PC-9 (cell line): Measurements from ENCODE around the gene NRP1. TPM values are rescaled to one million over a fixed set of nuclear protein-coding genes. Genes with fewer than 3 reads are reported as not detected.

Experiments
- BruUV-seq: library from RNA; stranded (reverse); fragments of 400-500 nt; replicated peaks from 2 replicates; lab custom pipeline; 2021; lab: Mats Ljungman, UMichigan
- CTCF ChIA-PET: fragments of 300-600 bp; sonication (Branson Sonifier 250); formaldehyde crosslinking; loops from one replicate; lab custom pipeline; 2022; ENCODE audit warnings: antibody characterized with exemption; lab: Charles Lee
- POLR2A ChIA-PET: fragments of 300-600 bp; sonication (Branson Sonifier 250); formaldehyde crosslinking; loops from one replicate; lab custom pipeline; 2022; ENCODE audit warnings: antibody characterized with exemption; ENCODE audit not compliant: unreplicated experiment; lab: Charles Lee
- DNase-seq, 2 experiments: peaks; one replicate each; pipeline versions ENCODE4 v3.0.0 to v3.0.0-alpha.2; 2015 to 2022; ENCODE audit warnings: mixed read lengths in 1 of 2
- H2AFZ ChIP-seq: fragments of 200-600 bp; sonication (generic); 2 replicates; pipeline ENCODE4 v1.8.1; 2017; ENCODE audit warnings: antibody characterized with exemption
- H3F3A ChIP-seq: fragments of 200-600 bp; sonication (generic); 2 replicates; pipeline ENCODE4 v1.8.1; 2017; ENCODE audit warnings: antibody characterized with exemption, mild to moderate bottlenecking, low read depth; ENCODE audit not compliant: insufficient read depth
- H3K27ac ChIP-seq: fragments of 200-600 bp; sonication (generic); 2 replicates; pipeline ENCODE4 v1.6.1; 2016; ENCODE audit warnings: mixed run types
- H3K27me3 ChIP-seq: fragments of 200-600 bp; sonication (generic); 2 replicates; pipeline ENCODE4 v1.6.1; 2016; ENCODE audit warnings: low read depth, mixed run types; ENCODE audit not compliant: insufficient read depth
- H3K36me3 ChIP-seq: fragments of 200-600 bp; sonication (generic); 2 replicates; pipeline ENCODE4 v1.6.1; 2016; ENCODE audit warnings: low read depth, mixed run types
- H3K4me1 ChIP-seq: fragments of 200-600 bp; sonication (generic); replicated peaks from 2 replicates; pipeline ENCODE4 v1.6.1; 2016; ENCODE audit warnings: mixed run types; ENCODE audit not compliant: insufficient read depth
- H3K4me2 ChIP-seq: fragments of 200-600 bp; sonication (generic); 2 replicates; pipeline ENCODE4 v1.6.1; 2017; ENCODE audit warnings: mixed run types
- H3K4me3 ChIP-seq: fragments of 200-600 bp; sonication (generic); 2 replicates; pipeline ENCODE4 v1.6.1; 2016; ENCODE audit warnings: mixed run types
- H3K79me2 ChIP-seq: fragments of 200-600 bp; sonication (generic); 2 replicates; pipeline ENCODE4 v1.6.1; 2017; ENCODE audit warnings: low read depth, mixed run types
- H3K9me2 ChIP-seq: fragments of 200-600 bp; sonication (generic); 2 replicates; pipeline ENCODE4 v1.8.1; 2017; ENCODE audit warnings: mild to moderate bottlenecking; ENCODE audit not compliant: insufficient read depth
- H3K9me3 ChIP-seq: fragments of 200-600 bp; sonication (generic); 2 replicates; pipeline ENCODE4 v1.8.1; 2016; ENCODE audit warnings: low read depth; ENCODE audit not compliant: insufficient read depth
- H4K20me1 ChIP-seq: fragments of 200-600 bp; sonication (generic); 2 replicates; pipeline ENCODE4 v1.8.1; 2017; ENCODE audit not compliant: insufficient read depth
- CTCF ChIP-seq: fragments of 200-600 bp; sonication (generic); conservative IDR thresholded peaks from 2 replicates; pipeline ENCODE4 v1.6.1; 2017; ENCODE audit warnings: mixed run types, antibody characterized with exemption, mild to moderate bottlenecking, moderate library complexity
- EZH2 ChIP-seq: fragments of 200-600 bp; sonication (generic); IDR thresholded peaks from 2 replicates; pipeline ENCODE4 v1.8.0; 2017; ENCODE audit warnings: antibody characterized with exemption, low read depth
- intact Hi-C: fragments of 100-400 bp; cut with micrococcal nuclease; formaldehyde crosslinking; loops from one replicate; pipeline ENCODE4 v1.10.0; 2022; ENCODE audit not compliant: unreplicated experiment
- total RNA-seq: library from RNA; stranded (reverse); gene quantifications from 2 replicates; pipeline ENCODE4 v1.2.3, GENCODE V29; 2021

Gene NRP1
- total RNA-seq, 1 experiment from 2014 or later, result 30.5 TPM

- H3K9me3 ChIP-seq, result peaks cover 25% of the 10 kb centered on the region
- H3K27ac ChIP-seq, result no peak overlapping the region
- no peaks in the 10 kb centered on the region for H4K20me1 ChIP-seq
- ChIA-PET POLR2A (no interaction called here), CTCF (no interaction called here)
- no peaks in the 10 kb centered on the region for H3K27me3 ChIP-seq
- intact Hi-C loops, result no loop called here
- TF ChIP-seq CTCF (no peak), EZH2 (no peak)
- no peaks in the 10 kb centered on the region; the same call in 1 of the 2 replicates for H3K36me3 ChIP-seq
- DNase-seq, result no peak
- no peaks in the 10 kb centered on the region for H3K9me2 ChIP-seq
- no peak overlapping the region for H3K4me3 ChIP-seq
- H3K79me2 ChIP-seq, result no peaks in the 10 kb centered on the region
- H2AFZ ChIP-seq, result no peak overlapping the region
- H3F3A ChIP-seq, result peaks cover 10% of the 10 kb centered on the region
- 0 out of 2 replicates have a peak, but pooled peaks cover 6% of the 10 kb centered on the region for H3K4me1 ChIP-seq
- BruUV-seq, result no TSS peak
- no peak overlapping the region for H3K4me2 ChIP-seq
These were observed 36.8 kb upstream of the NRP1 start for GRCh38 chr10:33371234-33371633.

GRCh38 chr10:33370434-33370930, 36.0 kb upstream of the NRP1 start:
- H4K20me1 ChIP-seq, result no peaks in the 10 kb centered on the region
- no peak overlapping the region for H3K4me3 ChIP-seq
- intact Hi-C loops, result no loop called here
- TF ChIP-seq CTCF (no peak), EZH2 (no peak)
- no peaks in the 10 kb centered on the region for H3K79me2 ChIP-seq
- H2AFZ ChIP-seq, result no peak overlapping the region
- peaks cover 15% of the 10 kb centered on the region for H3F3A ChIP-seq
- no peak overlapping the region for H3K4me2 ChIP-seq
- peaks cover 26% of the 10 kb centered on the region for H3K9me3 ChIP-seq
- no peaks in the 10 kb centered on the region for H3K9me2 ChIP-seq
- no TSS peak for BruUV-seq
- peaks cover 10% of the 10 kb centered on the region for H3K4me1 ChIP-seq
- CTCF ChIA-PET, result no interaction called here
- H3K27ac ChIP-seq, result no peak overlapping the region
- no peaks in the 10 kb centered on the region for H3K27me3 ChIP-seq
- DNase-seq, result no peak
- POLR2A ChIA-PET, result no interaction called here
- no peaks in the 10 kb centered on the region; the same call in 1 of the 2 replicates for H3K36me3 ChIP-seq

- TF ChIP-seq CTCF (no peak), EZH2 (no peak)
- intact Hi-C loops, result no loop called here
- Histone ChIP-seq H3K9me3 (peaks cover 26% of the 10 kb centered on the region), H3K27me3 (no peaks in the 10 kb centered on the region), H3K4me1 (peaks cover 29% of the 10 kb centered on the region), H4K20me1 (no peaks in the 10 kb centered on the region), H3K79me2 (no peaks in the 10 kb centered on the region), H3K4me3 (peak overlapping the region; percentile 24; the same call in 1 of the 2 replicates), H2AFZ (no peak overlapping the region), H3K36me3 (peaks cover 3% of the 10 kb centered on the region; the same call in 1 of the 2 replicates), H3F3A (peaks cover 25% of the 10 kb centered on the region), H3K9me2 (no peaks in the 10 kb centered on the region), H3K27ac (no peak overlapping the region), H3K4me2 (no peak overlapping the region)
- ChIA-PET CTCF (no interaction called here), POLR2A (no interaction called here)
- BruUV-seq, result no TSS peak
- DNase-seq, result no peak
These were observed 33.6 kb upstream of the NRP1 start for GRCh38 chr10:33368086-33368485.
